NCI-H526 (cell line): ENCODE results near the gene PER3.

ENCODE experiments used
- DNase-seq, 2 experiments: peaks; one replicate each; lab custom pipeline; 2025; lab: John Stamatoyannopoulos, UW

PER3 gene

GRCh38 chr1:7838714-7839113, 54.6 kb downstream of the PER3 start:
- DNase-seq, result no peak

- no peak for DNase-seq
These were observed 55.4 kb downstream of the PER3 start for GRCh38 chr1:7839526-7839925.

- DNase-seq, result no peak
These were observed 58.4 kb downstream of the PER3 start for GRCh38 chr1:7842517-7842916.

- no peak for DNase-seq
These were observed 61.7 kb downstream of the PER3 start for GRCh38 chr1:7845761-7846160.

- no peak for DNase-seq
These were observed 62.6 kb downstream of the PER3 start for GRCh38 chr1:7846656-7847055.

- no peak for DNase-seq
These were observed 63.5 kb downstream of the PER3 start for GRCh38 chr1:7847599-7847998.

- DNase-seq, result no peak
These were observed 66.7 kb downstream of the PER3 start for GRCh38 chr1:7850786-7851185.

- no peak for DNase-seq
These were observed 69.0 kb downstream of the PER3 start, which contains the start of gene UTS2 for GRCh38 chr1:7852804-7853683. Gene UTS2, minus strand, starts transcription at chr1:7853065. Its CDS starts 62 bp downstream, at chr1:7853003.

- no peak for DNase-seq
These were observed 69.6 kb downstream of the PER3 start for GRCh38 chr1:7853684-7854026.

- no peak for DNase-seq
These were observed 72.3 kb downstream of the PER3 start for GRCh38 chr1:7856345-7856744.

GRCh38 chr1:7857000-7857399, 72.9 kb downstream of the PER3 start:
- DNase-seq, result no peak

GRCh38 chr1:7857985-7858384, 73.9 kb downstream of the PER3 start:
- DNase-seq, result no peak

- no peak for DNase-seq
These were observed 75.3 kb downstream of the PER3 start for GRCh38 chr1:7859406-7859805.

GRCh38 chr1:7860130-7860529, 76.0 kb downstream of the PER3 start:
- DNase-seq, result no peak

- DNase-seq, result no peak
These were observed 77.4 kb downstream of the PER3 start for GRCh38 chr1:7861452-7861851.

GRCh38 chr1:7862211-7863060, 78.3 kb downstream of the PER3 start:
- DNase-seq, result no peak

- DNase-seq, result no peak
These were observed 79.8 kb downstream of the PER3 start for GRCh38 chr1:7863756-7864328.

- DNase-seq, result no peak
These were observed 81.9 kb downstream of the PER3 start for GRCh38 chr1:7865978-7866377.

- no peak for DNase-seq
These were observed 84.1 kb downstream of the PER3 start for GRCh38 chr1:7868070-7868780.

GRCh38 chr1:7869136-7869920, 85.2 kb downstream of the PER3 start:
- no peak for DNase-seq

GRCh38 chr1:7871136-7871535, 87.0 kb downstream of the PER3 start:
- no peak for DNase-seq
